ENCODE results near the gene IL1RN. TPM values are rescaled to one million over a fixed set of nuclear protein-coding genes. Genes with fewer than 3 reads are reported as not detected.

The IL1RN gene
- total and polyA plus RNA-seq, 2 of the 13 experiments (the other 11 are each of a cell fraction or from before 2014, with no cell fraction given): 21.2 to 101 TPM

DNA sequence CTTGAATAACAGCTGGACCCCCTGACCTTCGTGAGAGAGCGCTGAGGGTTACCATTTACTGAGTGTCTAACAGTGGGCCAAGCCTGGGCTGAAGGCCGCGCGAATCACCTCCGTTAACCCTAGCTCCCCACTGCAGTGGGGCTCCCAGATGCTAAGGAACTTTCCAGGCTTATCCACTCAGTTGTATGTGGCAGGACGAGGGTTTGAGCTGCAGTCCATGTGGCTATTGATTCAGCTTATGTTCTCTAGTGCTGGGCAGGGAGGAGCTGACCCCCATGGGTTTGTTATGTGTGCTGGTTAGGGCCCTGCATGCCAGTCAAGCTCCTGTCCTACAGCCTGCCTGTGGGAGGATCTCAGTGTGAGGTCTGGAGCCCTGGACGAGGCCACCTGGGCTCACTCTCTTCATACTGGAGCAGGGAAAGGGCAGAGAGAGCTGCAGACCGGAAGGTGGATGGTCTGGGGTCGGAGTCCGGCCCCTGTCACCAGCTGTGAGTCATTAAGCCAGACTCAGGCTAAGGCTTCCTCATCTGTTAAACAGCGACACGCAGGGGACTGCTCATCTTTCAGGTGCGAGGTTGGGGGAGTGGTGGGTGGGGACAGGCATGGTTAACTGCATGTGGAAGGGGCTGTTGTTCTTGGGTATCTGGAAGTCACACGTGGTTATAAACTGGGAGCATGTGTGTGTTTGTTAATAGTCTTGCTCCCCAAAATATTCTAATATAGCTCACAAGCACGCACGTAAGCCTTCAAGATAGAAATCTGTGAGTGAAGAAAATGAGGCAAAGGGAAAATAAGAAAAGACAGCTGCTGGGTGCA is 52.9 kb downstream of the IL1RN start (continued):
- peak; percentile 71 for TF ChIP-seq YEATS4 (CRISPR knock-in tag; IDR thresholded peaks at IDR 0.05; ENCODE audit: borderline replicate concordance)
- no peak for TF ChIP-seq ZNF367 (CRISPR knock-in tag; IDR thresholded peaks at IDR 0.05; ENCODE audit: borderline replicate concordance)
- TF ChIP-seq ZNF879 (CRISPR knock-in tag; IDR thresholded peaks at IDR 0.05): no peak
- TF ChIP-seq FOSL1 (CRISPR knock-in tag; IDR thresholded peaks at IDR 0.05; ENCODE audit: borderline replicate concordance): 0 out of 2 replicates have a peak, but pooled peaks have one; percentile 73
- TF ChIP-seq NFE2L1 (CRISPR knock-in tag; IDR thresholded peaks at IDR 0.05; ENCODE audit: borderline replicate concordance): no peak
- TF ChIP-seq NFE2L2 (IDR thresholded peaks at IDR 0.05; ENCODE audit: low read length): no peak
- TF ChIP-seq MIXL1 (CRISPR knock-in tag; IDR thresholded peaks at IDR 0.05): peak; percentile 89
- TF ChIP-seq, protein P1, sequence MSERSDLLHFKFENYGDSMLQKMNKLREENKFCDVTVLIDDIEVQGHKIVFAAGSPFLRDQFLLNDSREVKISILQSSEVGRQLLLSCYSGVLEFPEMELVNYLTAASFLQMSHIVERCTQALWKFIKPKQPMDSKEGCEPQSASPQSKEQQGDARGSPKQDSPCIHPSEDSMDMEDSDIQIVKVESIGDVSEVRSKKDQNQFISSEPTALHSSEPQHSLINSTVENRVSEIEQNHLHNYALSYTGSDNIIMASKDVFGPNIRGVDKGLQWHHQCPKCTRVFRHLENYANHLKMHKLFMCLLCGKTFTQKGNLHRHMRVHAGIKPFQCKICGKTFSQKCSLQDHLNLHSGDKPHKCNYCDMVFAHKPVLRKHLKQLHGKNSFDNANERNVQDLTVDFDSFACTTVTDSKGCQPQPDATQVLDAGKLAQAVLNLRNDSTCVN (CRISPR knock-in tag; IDR thresholded peaks at IDR 0.05; ENCODE audit: borderline replicate concordance): peak; percentile 92
- TF ChIP-seq, protein P2, sequence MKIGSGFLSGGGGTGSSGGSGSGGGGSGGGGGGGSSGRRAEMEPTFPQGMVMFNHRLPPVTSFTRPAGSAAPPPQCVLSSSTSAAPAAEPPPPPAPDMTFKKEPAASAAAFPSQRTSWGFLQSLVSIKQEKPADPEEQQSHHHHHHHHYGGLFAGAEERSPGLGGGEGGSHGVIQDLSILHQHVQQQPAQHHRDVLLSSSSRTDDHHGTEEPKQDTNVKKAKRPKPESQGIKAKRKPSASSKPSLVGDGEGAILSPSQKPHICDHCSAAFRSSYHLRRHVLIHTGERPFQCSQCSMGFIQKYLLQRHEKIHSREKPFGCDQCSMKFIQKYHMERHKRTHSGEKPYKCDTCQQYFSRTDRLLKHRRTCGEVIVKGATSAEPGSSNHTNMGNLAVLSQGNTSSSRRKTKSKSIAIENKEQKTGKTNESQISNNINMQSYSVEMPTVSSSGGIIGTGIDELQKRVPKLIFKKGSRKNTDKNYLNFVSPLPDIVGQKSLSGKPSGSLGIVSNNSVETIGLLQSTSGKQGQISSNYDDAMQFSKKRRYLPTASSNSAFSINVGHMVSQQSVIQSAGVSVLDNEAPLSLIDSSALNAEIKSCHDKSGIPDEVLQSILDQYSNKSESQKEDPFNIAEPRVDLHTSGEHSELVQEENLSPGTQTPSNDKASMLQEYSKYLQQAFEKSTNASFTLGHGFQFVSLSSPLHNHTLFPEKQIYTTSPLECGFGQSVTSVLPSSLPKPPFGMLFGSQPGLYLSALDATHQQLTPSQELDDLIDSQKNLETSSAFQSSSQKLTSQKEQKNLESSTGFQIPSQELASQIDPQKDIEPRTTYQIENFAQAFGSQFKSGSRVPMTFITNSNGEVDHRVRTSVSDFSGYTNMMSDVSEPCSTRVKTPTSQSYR (CRISPR knock-in tag; IDR thresholded peaks at IDR 0.05; ENCODE audit: borderline replicate concordance): no peak; the same call in 1 of the 2 replicates
- TF ChIP-seq KDM5A (IDR thresholded peaks at IDR 0.05; ENCODE audit: borderline replicate concordance, low read length): no peak
- TF ChIP-seq ZNF577 (CRISPR knock-in tag; IDR thresholded peaks at IDR 0.05; ENCODE audit: borderline replicate concordance, low read depth): no peak
- peak; percentile 54; the same call in 1 of the 2 replicates for TF ChIP-seq POLR2AphosphoS5 (IDR thresholded peaks at IDR 0.05; ENCODE audit: low read depth, low read length)
- TF ChIP-seq ETV5 (CRISPR knock-in tag; IDR thresholded peaks at IDR 0.05; ENCODE audit: borderline replicate concordance): peak; percentile 99
- TF ChIP-seq HOXA5 (CRISPR knock-in tag; IDR thresholded peaks at IDR 0.05): peak; percentile 51; the same call in 1 of the 2 replicates
- no peak for TF ChIP-seq PTBP1 (IDR thresholded peaks at IDR 0.05; ENCODE audit: low read depth, low read length, poor library complexity, severe bottlenecking)
- TF ChIP-seq ZNF44 (CRISPR knock-in tag; IDR thresholded peaks at IDR 0.05): no peak
- TF ChIP-seq, protein P3, sequence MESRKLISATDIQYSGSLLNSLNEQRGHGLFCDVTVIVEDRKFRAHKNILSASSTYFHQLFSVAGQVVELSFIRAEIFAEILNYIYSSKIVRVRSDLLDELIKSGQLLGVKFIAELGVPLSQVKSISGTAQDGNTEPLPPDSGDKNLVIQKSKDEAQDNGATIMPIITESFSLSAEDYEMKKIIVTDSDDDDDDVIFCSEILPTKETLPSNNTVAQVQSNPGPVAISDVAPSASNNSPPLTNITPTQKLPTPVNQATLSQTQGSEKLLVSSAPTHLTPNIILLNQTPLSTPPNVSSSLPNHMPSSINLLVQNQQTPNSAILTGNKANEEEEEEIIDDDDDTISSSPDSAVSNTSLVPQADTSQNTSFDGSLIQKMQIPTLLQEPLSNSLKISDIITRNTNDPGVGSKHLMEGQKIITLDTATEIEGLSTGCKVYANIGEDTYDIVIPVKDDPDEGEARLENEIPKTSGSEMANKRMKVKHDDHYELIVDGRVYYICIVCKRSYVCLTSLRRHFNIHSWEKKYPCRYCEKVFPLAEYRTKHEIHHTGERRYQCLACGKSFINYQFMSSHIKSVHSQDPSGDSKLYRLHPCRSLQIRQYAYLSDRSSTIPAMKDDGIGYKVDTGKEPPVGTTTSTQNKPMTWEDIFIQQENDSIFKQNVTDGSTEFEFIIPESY (CRISPR knock-in tag; IDR thresholded peaks at IDR 0.05): peak; percentile 73
- peak; percentile 44; the same call in 1 of the 2 replicates for TF ChIP-seq WIZ (CRISPR knock-in tag; IDR thresholded peaks at IDR 0.05)
- TF ChIP-seq ERF (CRISPR knock-in tag; IDR thresholded peaks at IDR 0.05): peak; percentile 74
- TF ChIP-seq ZNF709 (CRISPR knock-in tag; IDR thresholded peaks at IDR 0.05): 0 out of 2 replicates have a peak, but pooled peaks have one; percentile 26
- peak; percentile 36; the same call in 1 of the 2 replicates for TF ChIP-seq GATAD1 (CRISPR knock-in tag; IDR thresholded peaks at IDR 0.05)
- TF ChIP-seq ZNF326 (CRISPR knock-in tag; IDR thresholded peaks at IDR 0.05; ENCODE audit: borderline replicate concordance): no peak
- no peak for TF ChIP-seq NCOA1 (CRISPR knock-in tag; IDR thresholded peaks at IDR 0.05)
- no peak for TF ChIP-seq ARNT (IDR thresholded peaks at IDR 0.05)
- no peak for TF ChIP-seq CEBPB (IDR thresholded peaks at IDR 0.05; ENCODE audit: borderline replicate concordance, low read depth, low read length)
